NCI-H748 treated with DMSO at 0.1 percent for 48 hours (cell line): Measurements from ENCODE around the gene TST.

Experiments
- DNase-seq: peaks from one replicate; lab custom pipeline; 2025; lab: John Stamatoyannopoulos, UW

The TST gene

DNA sequence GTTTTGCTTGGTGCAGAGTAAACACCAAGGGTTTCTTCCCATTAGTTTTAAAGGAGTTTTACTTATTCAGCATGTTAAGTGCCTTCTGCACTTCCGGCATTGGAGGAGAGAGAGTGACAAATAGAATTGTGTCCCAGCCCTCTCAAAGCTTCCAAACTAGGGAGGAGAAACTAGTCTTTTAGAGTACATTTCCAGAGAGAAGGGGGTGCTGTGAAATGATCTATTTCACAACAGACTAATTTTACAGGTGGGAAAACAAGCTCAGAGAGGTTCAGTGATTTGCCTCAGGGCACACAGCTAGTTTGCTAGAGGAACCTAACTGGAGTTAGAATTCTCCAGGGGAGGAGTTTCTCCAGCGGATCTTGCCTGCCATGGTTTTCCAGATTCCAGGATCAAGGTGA is 12.9 kb upstream of the TST start:
- no peak for DNase-seq

GRCh38 chr22:37030560-37031281 is 11.5 kb upstream of the TST start:
- no peak for DNase-seq

DNA sequence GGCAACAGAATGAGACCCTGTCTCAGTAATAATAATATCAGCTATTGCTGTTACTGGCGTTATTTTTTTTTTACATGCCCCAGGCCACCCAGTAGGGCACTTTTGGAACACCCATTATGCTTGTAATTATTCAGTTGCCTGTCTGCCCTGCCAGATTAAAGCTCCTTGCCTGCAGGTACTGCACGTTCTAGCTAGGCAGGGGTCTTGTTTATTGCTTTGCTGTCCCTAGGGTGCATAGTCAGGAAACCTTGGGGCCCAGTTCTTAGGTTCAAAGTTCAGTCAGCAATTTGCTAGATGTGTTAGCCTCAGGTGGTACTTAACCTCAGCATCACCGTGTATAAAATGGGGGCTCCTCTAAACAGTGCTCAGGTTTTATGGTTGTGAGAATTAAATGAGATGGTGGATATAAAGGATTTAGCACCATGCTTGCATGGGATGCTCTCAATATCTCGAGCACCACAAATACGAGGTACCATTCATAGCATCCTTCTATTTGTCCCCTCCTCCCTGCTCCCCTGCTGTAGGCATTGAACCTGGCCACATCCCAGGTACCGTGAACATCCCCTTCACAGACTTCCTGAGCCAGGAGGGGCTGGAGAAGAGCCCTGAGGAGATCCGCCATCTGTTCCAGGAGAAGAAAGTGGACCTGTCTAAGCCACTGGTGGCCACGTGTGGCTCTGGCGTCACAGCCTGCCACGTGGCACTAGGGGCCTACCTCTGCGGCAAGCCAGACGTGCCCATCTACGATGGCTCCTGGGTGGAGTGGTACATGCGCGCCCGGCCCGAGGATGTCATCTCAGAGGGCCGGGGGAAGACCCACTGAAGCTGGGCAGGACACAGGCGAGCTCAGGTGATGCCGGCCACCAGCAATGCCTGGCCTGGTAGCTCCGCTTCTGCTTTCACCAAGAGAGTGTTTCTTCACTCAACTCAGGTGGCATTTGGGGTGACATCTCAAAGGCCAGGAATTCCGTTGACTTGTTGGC is 9.7 kb upstream of the TST start:
- DNase-seq, result no peak

GRCh38 chr22:37027556-37027955 is 8.3 kb upstream of the TST start:
- no peak for DNase-seq

- DNase-seq, result no peak
Observed at GRCh38 chr22:37026325-37026724, 7.1 kb upstream of the TST start.

- DNase-seq, result no peak
Observed at GRCh38 chr22:37025500-37026070, 6.3 kb upstream of the TST start.

DNA sequence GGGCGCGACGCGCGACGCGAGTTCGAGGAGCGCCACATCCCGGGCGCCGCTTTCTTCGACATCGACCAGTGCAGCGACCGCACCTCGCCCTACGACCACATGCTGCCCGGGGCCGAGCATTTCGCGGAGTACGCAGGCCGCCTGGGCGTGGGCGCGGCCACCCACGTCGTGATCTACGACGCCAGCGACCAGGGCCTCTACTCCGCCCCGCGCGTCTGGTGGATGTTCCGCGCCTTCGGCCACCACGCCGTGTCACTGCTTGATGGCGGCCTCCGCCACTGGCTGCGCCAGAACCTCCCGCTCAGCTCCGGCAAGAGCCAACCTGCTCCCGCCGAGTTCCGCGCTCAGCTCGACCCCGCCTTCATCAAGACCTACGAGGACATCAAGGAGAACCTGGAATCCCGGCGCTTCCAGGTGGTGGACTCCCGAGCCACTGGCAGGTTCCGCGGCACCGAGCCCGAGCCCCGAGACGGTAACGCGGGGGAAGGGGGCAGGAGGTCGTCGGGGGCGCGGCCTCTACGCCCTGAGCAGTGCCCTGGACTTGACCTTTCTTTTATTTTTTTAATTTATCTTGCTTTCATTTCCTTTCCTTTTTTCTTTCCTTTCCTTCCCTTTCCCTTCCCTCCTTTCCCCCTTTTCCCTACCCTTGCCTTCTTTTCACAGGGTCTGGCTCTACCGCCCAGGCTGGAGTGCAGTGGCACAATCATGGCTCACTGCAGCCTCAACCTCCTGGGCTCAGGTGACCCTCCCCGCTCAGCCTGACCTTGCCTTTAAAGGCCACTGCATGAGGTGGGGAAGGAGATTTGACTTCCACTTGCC is 5.3 kb upstream of the TST start:
- DNase-seq, result no peak

DNA sequence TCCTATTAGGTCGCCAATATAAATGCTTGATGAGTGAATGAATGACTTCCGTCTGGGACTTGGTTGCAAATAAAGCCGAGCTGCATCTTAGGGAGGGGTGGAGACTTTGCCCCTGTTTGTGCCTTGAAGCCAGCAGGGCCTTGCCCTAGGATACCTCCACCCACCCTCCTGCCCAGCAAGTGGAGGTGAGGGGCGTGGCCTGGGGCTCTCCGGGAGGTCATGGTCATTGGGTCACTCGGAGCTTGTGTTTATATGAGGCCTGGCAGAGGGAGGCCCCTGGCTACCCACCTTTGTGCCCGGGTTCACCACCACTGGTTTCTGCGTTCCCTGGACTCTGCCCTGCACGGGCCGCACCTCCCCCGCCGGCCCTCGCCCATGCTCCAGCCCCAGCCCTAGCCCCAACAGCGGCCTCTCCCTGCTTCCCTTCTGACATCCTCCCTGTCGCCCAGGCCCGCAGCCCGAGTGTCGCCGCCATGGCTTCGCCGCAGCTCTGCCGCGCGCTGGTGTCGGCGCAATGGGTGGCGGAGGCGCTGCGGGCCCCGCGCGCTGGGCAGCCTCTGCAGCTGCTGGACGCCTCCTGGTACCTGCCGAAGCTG is 4.6 kb upstream of the TST start:
- DNase-seq, result no peak

GRCh38 chr22:37022483-37023337 is 3.5 kb upstream of the TST start:
- no peak for DNase-seq

- DNase-seq, result no peak
Observed at GRCh38 chr22:37021710-37022482, 2.6 kb upstream of the TST start.

GRCh38 chr22:37021041-37021440 is 1.8 kb upstream of the TST start:
- DNase-seq, result no peak

GRCh38 chr22:37020192-37020479 is 889 bp upstream of the TST start:
- DNase-seq, result no peak

GRCh38 chr22:37018815-37019308 is 385 bp downstream of the TST start:
- no peak for DNase-seq

- no peak for DNase-seq
Observed at GRCh38 chr22:37018086-37018814, 997 bp downstream of the TST start.

DNA sequence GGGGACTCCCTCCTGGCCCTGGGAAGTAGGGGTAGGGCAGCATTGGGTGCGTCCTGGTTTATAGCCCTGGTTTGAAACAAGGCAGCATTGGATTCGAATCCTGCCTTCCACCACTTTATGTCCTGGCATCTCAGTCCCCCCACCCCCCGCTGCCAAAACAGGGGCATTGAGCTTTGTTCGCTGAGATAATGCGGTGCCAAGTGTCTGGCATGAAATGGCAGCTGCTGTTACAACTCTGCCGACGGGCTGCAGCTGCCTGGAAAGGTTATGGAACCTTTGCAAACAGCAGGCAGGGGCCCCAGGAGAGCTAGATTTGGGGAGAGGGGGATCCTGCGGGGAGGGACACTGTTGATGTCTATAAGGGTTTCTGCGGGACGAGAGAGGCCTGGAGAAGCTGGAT is 1.9 kb downstream of the TST start:
- DNase-seq, result no peak

GRCh38 chr22:37016134-37016910 is 2.9 kb downstream of the TST start:
- no peak for DNase-seq

- DNase-seq, result no peak
Observed at GRCh38 chr22:37015587-37015878, 3.7 kb downstream of the TST start.

DNA sequence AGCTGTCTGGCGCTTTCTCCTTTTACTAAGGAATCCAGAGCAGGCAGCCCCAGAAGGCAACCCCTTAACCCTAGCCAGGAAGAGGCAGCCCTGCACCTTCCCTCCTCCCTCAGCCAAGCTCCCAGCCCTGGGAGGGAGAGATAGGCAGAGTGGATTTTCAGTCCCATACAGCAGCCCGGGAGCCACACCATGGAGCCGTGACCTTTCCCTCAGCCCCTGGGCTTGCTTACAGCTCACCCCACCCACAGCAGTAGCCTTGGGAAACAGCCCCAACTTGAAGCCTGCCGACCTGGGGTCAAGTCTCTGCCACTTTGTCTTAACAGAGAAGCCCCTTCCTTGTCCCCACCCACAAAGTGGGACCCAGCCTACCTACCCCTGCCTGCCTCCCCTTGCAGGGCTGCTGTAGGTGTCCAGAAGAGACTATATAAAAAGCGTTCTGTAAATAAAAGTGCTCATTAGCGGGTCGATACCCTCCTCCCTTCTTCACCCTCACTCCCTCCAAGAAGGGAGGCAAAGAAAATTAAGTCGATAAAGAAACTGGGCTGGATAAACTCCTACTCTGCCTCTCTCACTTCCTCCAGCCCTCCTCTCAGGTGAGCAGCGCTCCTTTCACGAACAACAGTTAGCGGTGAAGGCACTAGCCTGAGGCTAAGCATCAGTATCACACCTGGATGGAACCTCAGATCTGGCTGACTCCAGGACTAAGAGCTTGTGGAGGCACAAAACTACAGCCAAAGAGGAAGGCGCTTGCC is 4.2 kb downstream of the TST start:
- DNase-seq, result no peak
